HL-60 (cell line): ENCODE data around the gene ASCC3.

Experiments used
- GABPA ChIP-seq: IDR thresholded peaks from 2 replicates; pipeline ENCODE4 v1.6.1; 2012; ENCODE audit warnings: low read depth
- POLR2AphosphoS5 ChIP-seq: IDR thresholded peaks from 2 replicates; pipeline ENCODE4 v1.6.1; 2012; ENCODE audit warnings: low read depth
- SPI1 ChIP-seq: IDR thresholded peaks from 2 replicates; pipeline ENCODE4 v1.6.1; 2012; ENCODE audit warnings: low read depth, mild to moderate bottlenecking, borderline replicate concordance
- TF ChIP-seq, protein P1 (sequence below): IDR thresholded peaks from 2 replicates; pipeline ENCODE4 v1.6.1; 2012; ENCODE audit warnings: low read depth; ENCODE audit not compliant: insufficient replicate concordance
- TF ChIP-seq, protein P2 (sequence below): IDR thresholded peaks from one replicate; pipeline ENCODE4 v1.5.1; 2011; ENCODE audit warnings: low read length, control low read depth, inconsistent platforms; ENCODE audit not compliant: insufficient read depth

DNA sequence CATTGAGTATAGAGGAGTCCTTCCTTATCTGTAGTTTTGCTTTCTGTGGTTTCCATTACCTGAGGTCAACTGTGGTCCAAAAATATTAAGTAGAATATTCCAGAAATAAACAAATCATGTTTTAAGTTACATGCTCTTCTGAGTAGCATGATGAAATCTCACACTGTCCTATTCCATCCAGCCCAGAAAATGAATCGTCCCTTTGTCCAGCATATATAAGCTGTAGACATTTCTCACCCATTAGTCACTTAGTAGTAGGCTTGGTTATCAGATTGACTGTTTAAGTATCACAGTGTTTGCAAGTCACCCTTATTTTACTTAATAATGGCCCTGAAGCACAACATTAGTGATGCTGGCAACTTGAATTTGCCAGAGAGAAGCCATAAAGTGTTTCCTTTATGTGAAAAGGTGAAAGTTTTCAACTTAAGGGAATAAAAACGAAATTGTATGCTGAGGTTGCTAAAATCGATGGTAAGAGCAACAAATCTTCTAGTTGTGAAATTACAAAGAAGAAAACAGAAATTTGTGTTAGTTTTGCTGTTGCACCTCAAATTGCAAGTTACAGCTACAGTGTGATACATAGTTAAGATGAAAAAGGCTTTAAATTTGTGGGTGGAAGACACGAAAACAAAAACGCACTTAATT is 217.8 kb downstream of the ASCC3 start:
- TF ChIP-seq, protein P1, sequence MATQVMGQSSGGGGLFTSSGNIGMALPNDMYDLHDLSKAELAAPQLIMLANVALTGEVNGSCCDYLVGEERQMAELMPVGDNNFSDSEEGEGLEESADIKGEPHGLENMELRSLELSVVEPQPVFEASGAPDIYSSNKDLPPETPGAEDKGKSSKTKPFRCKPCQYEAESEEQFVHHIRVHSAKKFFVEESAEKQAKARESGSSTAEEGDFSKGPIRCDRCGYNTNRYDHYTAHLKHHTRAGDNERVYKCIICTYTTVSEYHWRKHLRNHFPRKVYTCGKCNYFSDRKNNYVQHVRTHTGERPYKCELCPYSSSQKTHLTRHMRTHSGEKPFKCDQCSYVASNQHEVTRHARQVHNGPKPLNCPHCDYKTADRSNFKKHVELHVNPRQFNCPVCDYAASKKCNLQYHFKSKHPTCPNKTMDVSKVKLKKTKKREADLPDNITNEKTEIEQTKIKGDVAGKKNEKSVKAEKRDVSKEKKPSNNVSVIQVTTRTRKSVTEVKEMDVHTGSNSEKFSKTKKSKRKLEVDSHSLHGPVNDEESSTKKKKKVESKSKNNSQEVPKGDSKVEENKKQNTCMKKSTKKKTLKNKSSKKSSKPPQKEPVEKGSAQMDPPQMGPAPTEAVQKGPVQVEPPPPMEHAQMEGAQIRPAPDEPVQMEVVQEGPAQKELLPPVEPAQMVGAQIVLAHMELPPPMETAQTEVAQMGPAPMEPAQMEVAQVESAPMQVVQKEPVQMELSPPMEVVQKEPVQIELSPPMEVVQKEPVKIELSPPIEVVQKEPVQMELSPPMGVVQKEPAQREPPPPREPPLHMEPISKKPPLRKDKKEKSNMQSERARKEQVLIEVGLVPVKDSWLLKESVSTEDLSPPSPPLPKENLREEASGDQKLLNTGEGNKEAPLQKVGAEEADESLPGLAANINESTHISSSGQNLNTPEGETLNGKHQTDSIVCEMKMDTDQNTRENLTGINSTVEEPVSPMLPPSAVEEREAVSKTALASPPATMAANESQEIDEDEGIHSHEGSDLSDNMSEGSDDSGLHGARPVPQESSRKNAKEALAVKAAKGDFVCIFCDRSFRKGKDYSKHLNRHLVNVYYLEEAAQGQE: no peak
- TF ChIP-seq, protein P2, sequence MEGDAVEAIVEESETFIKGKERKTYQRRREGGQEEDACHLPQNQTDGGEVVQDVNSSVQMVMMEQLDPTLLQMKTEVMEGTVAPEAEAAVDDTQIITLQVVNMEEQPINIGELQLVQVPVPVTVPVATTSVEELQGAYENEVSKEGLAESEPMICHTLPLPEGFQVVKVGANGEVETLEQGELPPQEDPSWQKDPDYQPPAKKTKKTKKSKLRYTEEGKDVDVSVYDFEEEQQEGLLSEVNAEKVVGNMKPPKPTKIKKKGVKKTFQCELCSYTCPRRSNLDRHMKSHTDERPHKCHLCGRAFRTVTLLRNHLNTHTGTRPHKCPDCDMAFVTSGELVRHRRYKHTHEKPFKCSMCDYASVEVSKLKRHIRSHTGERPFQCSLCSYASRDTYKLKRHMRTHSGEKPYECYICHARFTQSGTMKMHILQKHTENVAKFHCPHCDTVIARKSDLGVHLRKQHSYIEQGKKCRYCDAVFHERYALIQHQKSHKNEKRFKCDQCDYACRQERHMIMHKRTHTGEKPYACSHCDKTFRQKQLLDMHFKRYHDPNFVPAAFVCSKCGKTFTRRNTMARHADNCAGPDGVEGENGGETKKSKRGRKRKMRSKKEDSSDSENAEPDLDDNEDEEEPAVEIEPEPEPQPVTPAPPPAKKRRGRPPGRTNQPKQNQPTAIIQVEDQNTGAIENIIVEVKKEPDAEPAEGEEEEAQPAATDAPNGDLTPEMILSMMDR: no peak
- TF ChIP-seq POLR2AphosphoS5: no peak
- TF ChIP-seq GABPA: no peak
- no peak for TF ChIP-seq SPI1
